ENCODE measurements around the gene IL18BP. TPM values are rescaled to one million over a fixed set of nuclear protein-coding genes. Genes with fewer than 3 reads are reported as not detected.

Gene IL18BP
- total RNA-seq, 1 experiment from 2014 or later: 17.9 TPM

- BruUV-seq (replicated peaks): no TSS peak
- Histone ChIP-seq H3K9me2 (ENCODE audit: insufficient read depth) (no peaks in the 10 kb centered on the region), H3K4me1 (replicated peaks; ENCODE audit: insufficient read depth) (no peaks in the 10 kb centered on the region), H3K79me2 (ENCODE audit: low read depth) (no peaks in the 10 kb centered on the region), H3K9me3 (ENCODE audit: insufficient read depth, low read depth) (no peaks in the 10 kb centered on the region), H2AFZ (no peak overlapping the region), H3K27me3 (ENCODE audit: insufficient read depth, low read depth) (no peaks in the 10 kb centered on the region), H3K36me3 (ENCODE audit: low read depth) (peaks cover 10% of the 10 kb centered on the region), H3K27ac (no peak overlapping the region), H3F3A (ENCODE audit: insufficient read depth, low read depth) (peaks cover 7% of the 10 kb centered on the region; the same call in 1 of the 2 replicates), H3K4me2 (no peak overlapping the region), H3K4me3 (no peak overlapping the region), H4K20me1 (ENCODE audit: insufficient read depth) (peaks cover 7% of the 10 kb centered on the region; the same call in 1 of the 2 replicates)
- no peak for DNase-seq
- intact Hi-C loops (cut with micrococcal nuclease; ENCODE audit: unreplicated experiment): no loop called here
- POLR2A ChIA-PET (ENCODE audit: unreplicated experiment): no interaction called here
- CTCF ChIA-PET: no interaction called here
- TF ChIP-seq EZH2 (IDR thresholded peaks at IDR 0.05; ENCODE audit: low read depth) (no peak), CTCF (conservative IDR thresholded peaks at IDR 0.05) (no peak)
Measured at GRCh38 chr11:71988050-71988449, 10.7 kb upstream of the IL18BP start.

GRCh38 chr11:71990701-71991100 is 8.0 kb upstream of the IL18BP start:
- no peaks in the 10 kb centered on the region for H3K79me2 ChIP-seq (ENCODE audit: low read depth)
- H3K27ac ChIP-seq: no peak overlapping the region
- no peaks in the 10 kb centered on the region for H3K27me3 ChIP-seq (ENCODE audit: insufficient read depth, low read depth)
- H3K4me3 ChIP-seq: no peak overlapping the region
- peaks cover 5% of the 10 kb centered on the region for H3K36me3 ChIP-seq (ENCODE audit: low read depth)
- no peak overlapping the region for H2AFZ ChIP-seq
- intact Hi-C loops (cut with micrococcal nuclease; ENCODE audit: unreplicated experiment): no loop called here
- H3K4me2 ChIP-seq: no peak overlapping the region
- DNase-seq: no peak
- ChIA-PET POLR2A (ENCODE audit: unreplicated experiment) (no interaction called here), CTCF (no interaction called here)
- H4K20me1 ChIP-seq (ENCODE audit: insufficient read depth): 0 out of 2 replicates have a peak, but pooled peaks cover 7% of the 10 kb centered on the region
- H3F3A ChIP-seq (ENCODE audit: insufficient read depth, low read depth): peaks cover 7% of the 10 kb centered on the region; the same call in 1 of the 2 replicates
- no peaks in the 10 kb centered on the region for H3K9me3 ChIP-seq (ENCODE audit: insufficient read depth, low read depth)
- H3K9me2 ChIP-seq (ENCODE audit: insufficient read depth): no peaks in the 10 kb centered on the region
- no peaks in the 10 kb centered on the region for H3K4me1 ChIP-seq (replicated peaks; ENCODE audit: insufficient read depth)
- TF ChIP-seq CTCF (conservative IDR thresholded peaks at IDR 0.05) (no peak), EZH2 (IDR thresholded peaks at IDR 0.05; ENCODE audit: low read depth) (no peak)
- no TSS peak for BruUV-seq (replicated peaks)

DNA sequence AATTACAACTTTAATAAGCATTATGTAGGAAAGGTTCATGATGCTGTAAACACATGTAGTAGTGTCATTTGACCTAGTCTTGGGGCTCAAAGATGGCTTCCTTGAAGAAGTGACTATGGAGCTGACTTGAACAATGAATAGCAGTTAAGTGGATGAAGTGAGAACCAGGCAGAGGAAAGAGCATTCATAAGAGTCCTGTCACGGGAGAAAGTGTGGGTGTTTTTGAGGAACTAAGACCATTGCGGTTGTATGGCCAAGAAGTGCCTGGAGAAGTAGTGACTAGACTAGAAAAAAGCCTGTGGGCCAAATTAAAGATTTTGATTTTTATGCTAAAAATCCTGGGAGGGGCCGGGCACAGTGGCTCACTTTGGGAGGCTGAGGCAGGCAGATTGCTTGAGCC is 7.2 kb upstream of the IL18BP start:
- H3K27me3 ChIP-seq (ENCODE audit: insufficient read depth, low read depth): no peaks in the 10 kb centered on the region
- H3K4me3 ChIP-seq: no peak overlapping the region
- intact Hi-C loops (cut with micrococcal nuclease; ENCODE audit: unreplicated experiment): no loop called here
- TF ChIP-seq CTCF (conservative IDR thresholded peaks at IDR 0.05): no peak
- TF ChIP-seq EZH2 (IDR thresholded peaks at IDR 0.05; ENCODE audit: low read depth): no peak
- no peaks in the 10 kb centered on the region for H3K9me3 ChIP-seq (ENCODE audit: insufficient read depth, low read depth)
- H2AFZ ChIP-seq: no peak overlapping the region
- ChIA-PET CTCF (no interaction called here), POLR2A (ENCODE audit: unreplicated experiment) (interaction anchor here (0.8 kb wide), 1 partner anchor 63 kb away, joined by 12 read pairs; the partner anchor contains the start of gene XNDC1N)
- H3K4me2 ChIP-seq: no peak overlapping the region
- H3K4me1 ChIP-seq (replicated peaks; ENCODE audit: insufficient read depth): no peaks in the 10 kb centered on the region
- DNase-seq: no peak
- peaks cover 7% of the 10 kb centered on the region; the same call in 1 of the 2 replicates for H3F3A ChIP-seq (ENCODE audit: insufficient read depth, low read depth)
- no peaks in the 10 kb centered on the region for H3K79me2 ChIP-seq (ENCODE audit: low read depth)
- 0 out of 2 replicates have a peak, but pooled peaks cover 7% of the 10 kb centered on the region for H4K20me1 ChIP-seq (ENCODE audit: insufficient read depth)
- H3K27ac ChIP-seq: no peak overlapping the region
- no TSS peak for BruUV-seq (replicated peaks)
- H3K9me2 ChIP-seq (ENCODE audit: insufficient read depth): no peaks in the 10 kb centered on the region
- H3K36me3 ChIP-seq (ENCODE audit: low read depth): peaks cover 5% of the 10 kb centered on the region
